LNCaP clone FGC (cell line): ENCODE data around the gene PRSS56.

ENCODE experiments used
- DNase-seq: peaks from one replicate; pipeline ENCODE4 v3.0.0-alpha.2; 2011; ENCODE audit warnings: low read depth
- H3K4me3 ChIP-seq: 2 replicates; pipeline ENCODE4 v1.5.1; 2011; ENCODE audit warnings: mild to moderate bottlenecking, low read depth, low read length, control low read depth
- CTCF ChIP-seq: IDR thresholded peaks from 2 replicates; pipeline ENCODE4 v1.5.1; 2012; ENCODE audit warnings: mild to moderate bottlenecking; ENCODE audit not compliant: control insufficient read depth, insufficient read depth; ENCODE audit errors: extremely low read depth

PRSS56 gene

GRCh38 chr2:232492963-232493700 is 27.1 kb upstream of the PRSS56 start:
- no peak for DNase-seq
- H3K4me3 ChIP-seq, result no peak overlapping the region
- TF ChIP-seq CTCF, result no peak

- H3K4me3 ChIP-seq, result no peak overlapping the region
- DNase-seq, result no peak
- TF ChIP-seq CTCF, result no peak
Observed at GRCh38 chr2:232493701-232494474, 26.3 kb upstream of the PRSS56 start.

GRCh38 chr2:232494542-232494941 is 25.6 kb upstream of the PRSS56 start:
- no peak for TF ChIP-seq CTCF
- no peak overlapping the region for H3K4me3 ChIP-seq
- DNase-seq, result no peak

GRCh38 chr2:232495292-232495691 is 24.9 kb upstream of the PRSS56 start:
- no peak overlapping the region for H3K4me3 ChIP-seq
- no peak for DNase-seq
- no peak for TF ChIP-seq CTCF

- TF ChIP-seq CTCF, result no peak
- no peak overlapping the region for H3K4me3 ChIP-seq
- no peak for DNase-seq
Observed at GRCh38 chr2:232496501-232497270, 23.5 kb upstream of the PRSS56 start.

- no peak overlapping the region for H3K4me3 ChIP-seq
- TF ChIP-seq CTCF, result no peak
- no peak for DNase-seq
Observed at GRCh38 chr2:232497348-232497747, 22.8 kb upstream of the PRSS56 start.
